Measurements from ENCODE around the gene CHD1L.

DNA sequence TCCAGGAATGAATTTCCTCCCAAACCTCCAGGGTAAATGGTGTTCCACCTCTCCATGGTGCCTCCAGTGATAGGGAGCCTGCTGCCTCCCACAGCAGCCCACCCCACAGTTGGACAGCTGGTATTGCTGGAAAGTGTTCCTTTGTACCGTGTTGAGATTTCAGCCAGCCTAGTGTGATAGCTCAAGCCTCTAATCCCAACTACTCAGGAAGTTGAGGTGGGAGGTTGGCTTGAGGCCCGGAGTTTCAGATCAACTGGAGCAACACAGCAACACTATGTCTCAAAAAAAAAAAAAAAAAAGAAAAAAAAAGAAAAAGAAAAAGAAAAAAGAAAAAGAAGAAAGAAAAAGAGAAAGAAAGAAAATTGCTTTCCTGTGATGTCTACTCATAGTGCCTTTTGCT lies 96.1 kb downstream of the CHD1L start:
- TF ChIP-seq POLR2AphosphoS5 (IDR thresholded peaks at IDR 0.05) (no peak), CTCF (IDR thresholded peaks at IDR 0.05) (no peak)

All from gastroesophageal sphincter (tissue), 3 donors.